GM12892 (cell line): ENCODE data around the gene VAV1.

Experiments
- POLR2A ChIP-seq: IDR thresholded peaks from 2 replicates; pipeline ENCODE4 v1.6.1; 2011; ENCODE audit warnings: low read depth, low read length, control low read depth
- TAF1 ChIP-seq: IDR thresholded peaks from 2 replicates; pipeline ENCODE4 v1.6.1; 2011; ENCODE audit warnings: low read depth, mild to moderate bottlenecking, control low read depth, low read length, borderline replicate concordance

GRCh38 chr19:6842871-6843607 lies 70.5 kb downstream of the VAV1 start:
- TF ChIP-seq TAF1, result no peak
- no peak for TF ChIP-seq POLR2A
